ENCODE measurements around the gene ITGB2. TPM values are rescaled to one million over a fixed set of nuclear protein-coding genes. Genes with fewer than 3 reads are reported as not detected.

The ITGB2 gene
- total and polyA plus RNA-seq, 11 donors = 6.1 to 253 (median 20.6) TPM

- no peak for TF ChIP-seq POLR2A (IDR thresholded peaks at IDR 0.05)
- TF ChIP-seq CTCF (IDR thresholded peaks at IDR 0.05) = no peak
- 83 to 93% (median 87%) methylated on average over 6 to 9 of the region's 9 CpGs for WGBS, 4 donors
- DNase-seq (peak in 2 of 5 donors; percentile 24 to 57), ATAC-seq (no peak)
- no peaks in the 10 kb centered on the region for H3K27me3 ChIP-seq
- intact Hi-C loops (cut with DNase I) = loop anchor here in 8 of 10 donors (2.0 to 5.0 kb wide), 5 partner anchors 36 to 246 kb away; no protein-coding TSS in a partner anchor
- no peaks in the 10 kb centered on the region for H3K9me3 ChIP-seq
- peaks cover 0 to 77% (median 0%) of the 10 kb centered on the region in 9 donors for H3K36me3 ChIP-seq
- peaks cover 0 to 7% (median 0%) of the 10 kb centered on the region in 12 donors for H3K4me1 ChIP-seq
- H3K27ac ChIP-seq = no peak overlapping the region
- H3K4me3 ChIP-seq = no peak overlapping the region
These were observed 29.6 kb downstream of the ITGB2 start for GRCh38 chr21:44890961-44891541.

- Histone ChIP-seq H3K27ac (no peak overlapping the region), H3K9me3 (no peaks in the 10 kb centered on the region), H3K36me3 (peaks cover 0 to 79% (median 0%) of the 10 kb centered on the region in 9 donors), H3K4me3 (no peak overlapping the region), H3K4me1 (peaks cover 0 to 7% (median 0%) of the 10 kb centered on the region in 12 donors), H3K27me3 (no peaks in the 10 kb centered on the region)
- DNase-seq (peak in 3 of 5 donors; percentile 13 to 57 (median 23)), ATAC-seq (no peak)
- TF ChIP-seq POLR2A (IDR thresholded peaks at IDR 0.05) (no peak), CTCF (IDR thresholded peaks at IDR 0.05) (no peak)
- WGBS, 4 donors = 79 to 90% (median 82%) methylated on average over 9 to 24 of the region's 24 CpGs
- intact Hi-C loops (cut with DNase I) = loop anchor here in 8 of 10 donors (2.0 to 5.0 kb wide), 5 partner anchors 37 to 247 kb away; no protein-coding TSS in a partner anchor
These were observed 30.3 kb downstream of the ITGB2 start for GRCh38 chr21:44890338-44890931.

GRCh38 chr21:44889625-44890337 is 30.9 kb downstream of the ITGB2 start:
- DNase-seq = peak in 3 of 5 donors; percentile 22 to 56 (median 26)
- TF ChIP-seq POLR2A (IDR thresholded peaks at IDR 0.05) = no peak
- no peak for TF ChIP-seq CTCF (IDR thresholded peaks at IDR 0.05)
- Histone ChIP-seq H3K36me3 (peaks cover 0 to 72% (median 0%) of the 10 kb centered on the region in 9 donors), H3K4me3 (no peak overlapping the region), H3K4me1 (peaks cover 0 to 7% (median 0%) of the 10 kb centered on the region in 12 donors), H3K27ac (no peak overlapping the region), H3K27me3 (no peaks in the 10 kb centered on the region), H3K9me3 (no peaks in the 10 kb centered on the region)
- 90 to 93% (median 92%) methylated on average over 20 to 29 of the region's 29 CpGs for WGBS, 4 donors
- intact Hi-C loops (cut with DNase I) = loop anchor here in 8 of 10 donors (2.0 to 5.0 kb wide), 5 partner anchors 38 to 248 kb away; no protein-coding TSS in a partner anchor
- no peak for ATAC-seq

Data from heart left ventricle (tissue), 16 donors.